Natural killer cell (primary cell): ENCODE results near the gene ABAT. TPM values are rescaled to one million over a fixed set of nuclear protein-coding genes. Genes with fewer than 3 reads are reported as not detected.

Source experiments
- ATAC-seq, 3 donors: fragments of 150-1000 bp in 2 of 3; fragments of 200-7000 bp in 1 of 3; cut with Tn5 transposase; 1 replicate in 1 of 3; 2 replicates in 2 of 3; pipeline ENCODE4 v1.10.0; 2021; ENCODE audit warnings: mild to moderate bottlenecking in 2 of 3, moderate library complexity in 2 of 3
- DNase-seq, 2 donors: peaks; one replicate each; pipeline versions ENCODE4 v3.0.0 to v3.0.0-alpha.2; 2013 to 2021; ENCODE audit warnings: mixed read lengths in 1 of 2
- H3K27ac ChIP-seq: one replicate; pipeline ENCODE4 v1.5.1; 2013; ENCODE audit warnings: mild to moderate bottlenecking, low read length
- H3K27me3 ChIP-seq: one replicate; pipeline ENCODE4 v1.6.1; 2013; ENCODE audit warnings: low read length; ENCODE audit not compliant: control insufficient read depth, insufficient read depth
- H3K36me3 ChIP-seq: one replicate; pipeline ENCODE4 v1.6.1; 2013; ENCODE audit warnings: low read length; ENCODE audit not compliant: control insufficient read depth, insufficient read depth
- H3K4me1 ChIP-seq: one replicate; pipeline ENCODE4 v1.6.1; 2013; ENCODE audit warnings: low read length; ENCODE audit not compliant: control insufficient read depth, insufficient read depth
- H3K4me3 ChIP-seq: one replicate; pipeline ENCODE4 v1.5.1; 2013; ENCODE audit warnings: low read length
- H3K9me3 ChIP-seq: one replicate; pipeline ENCODE4 v1.6.1; 2013; ENCODE audit warnings: low read length; ENCODE audit not compliant: control insufficient read depth, insufficient read depth
- H3K27ac Mint-ChIP-seq, 2 donors: one replicate each; pipeline ENCODE4 v1.8.0; 2022; ENCODE audit warnings: mild to moderate bottlenecking in 2 of 2, mixed read lengths in 2 of 2, moderate library complexity in 1 of 2
- H3K27me3 Mint-ChIP-seq, 2 donors: one replicate each; pipeline ENCODE4 v1.8.0; 2022; ENCODE audit warnings: low read depth in 2 of 2, mixed read lengths in 2 of 2
- H3K36me3 Mint-ChIP-seq: one replicate; pipeline ENCODE4 v1.8.0; 2022; ENCODE audit warnings: mixed read lengths
- H3K4me1 Mint-ChIP-seq, 2 donors: one replicate each; pipeline ENCODE4 v1.8.0; 2022; ENCODE audit warnings: mixed read lengths in 2 of 2
- H3K4me3 Mint-ChIP-seq: one replicate; pipeline ENCODE4 v1.8.0; 2022; ENCODE audit warnings: mild to moderate bottlenecking, moderate library complexity, mixed read lengths
- H3K9me3 Mint-ChIP-seq, 2 donors: one replicate each; pipeline ENCODE4 v1.8.0; 2022; ENCODE audit warnings: mixed read lengths in 2 of 2
- CTCF ChIP-seq: fragments of 200-600 bp; IDR thresholded peaks from one replicate; pipeline ENCODE4 v1.8.0; 2022; ENCODE audit warnings: antibody characterized with exemption
- WGBS: methylation state at CpG from one replicate; pipeline ENCODE4 v1.1.7; 2013; ENCODE audit warnings: missing lambda C conversion rate; ENCODE audit not compliant: insufficient coverage; 5-methylcytosine and 5-hydroxymethylcytosine counted together
- intact Hi-C: fragments of 100-400 bp; cut with micrococcal nuclease; formaldehyde crosslinking; loops from one replicate; pipeline ENCODE4 v1.14.2; 2022
- total RNA-seq, 4 donors: library from RNA; stranded (reverse); fragments of 120-200 nt in 1 of 4; gene quantifications; one replicate each; pipeline versions ENCODE4 v1.2.3 to v1.2.4, GENCODE V29; 2013 to 2022

The ABAT gene
- total RNA-seq, 3 donors from 2014 or later (not counting 1 experiment from before 2014, with no cell fraction given), result 11.0 to 13.4 (median 11.3) TPM

- H3K4me3 Mint-ChIP-seq, result no peak overlapping the region
- intact Hi-C loops, result no loop called here
- Histone ChIP-seq H3K36me3 (no peaks in the 10 kb centered on the region), H3K27me3 (no peaks in the 10 kb centered on the region), H3K27ac (no peak overlapping the region), H3K9me3 (no peaks in the 10 kb centered on the region), H3K4me1 (no peaks in the 10 kb centered on the region), H3K4me3 (no peak overlapping the region)
- no peak for DNase-seq
- no peak for TF ChIP-seq CTCF
- H3K9me3 Mint-ChIP-seq, result no peaks in the 10 kb centered on the region
- no peak for ATAC-seq
- H3K4me1 Mint-ChIP-seq, result peaks cover 0 to 20% of the 10 kb centered on the region in 2 donors
- no peaks in the 10 kb centered on the region for H3K27me3 Mint-ChIP-seq
- no peak overlapping the region for H3K27ac Mint-ChIP-seq
- 89% methylated on average over 6 of the region's 7 CpGs for WGBS
- no peaks in the 10 kb centered on the region for H3K36me3 Mint-ChIP-seq
These were observed 51.2 kb downstream of the ABAT start for GRCh38 chr16:8725513-8726178.

GRCh38 chr16:8727131-8727806 is 52.9 kb downstream of the ABAT start:
- H3K4me1 ChIP-seq, result no peaks in the 10 kb centered on the region
- intact Hi-C loops, result no loop called here

GRCh38 chr16:8727857-8728618 is 53.6 kb downstream of the ABAT start:
- H3K27me3 Mint-ChIP-seq, result no peaks in the 10 kb centered on the region
- 79% methylated on average over 13 of the region's 13 CpGs for whole genome bisulfite sequencing
- Histone ChIP-seq H3K27ac (no peak overlapping the region), H3K9me3 (no peaks in the 10 kb centered on the region), H3K4me3 (no peak overlapping the region), H3K27me3 (no peaks in the 10 kb centered on the region), H3K36me3 (no peaks in the 10 kb centered on the region), H3K4me1 (no peaks in the 10 kb centered on the region)
- no peaks in the 10 kb centered on the region for H3K36me3 Mint-ChIP-seq
- no peaks in the 10 kb centered on the region for H3K9me3 Mint-ChIP-seq
- TF ChIP-seq CTCF, result no peak
- intact Hi-C loops, result no loop called here
- no peak overlapping the region for H3K27ac Mint-ChIP-seq
- ATAC-seq, result no peak
- H3K4me3 Mint-ChIP-seq, result no peak overlapping the region
- DNase-seq, result no peak
- peaks cover 0 to 20% of the 10 kb centered on the region in 2 donors for H3K4me1 Mint-ChIP-seq

More at GRCh38 chr16:8727131-8727806, 52.9 kb downstream of the ABAT start:
- H3K9me3 ChIP-seq, result no peaks in the 10 kb centered on the region
- no peak for TF ChIP-seq CTCF
- Mint-ChIP-seq H3K27ac (no peak overlapping the region), H3K4me3 (no peak overlapping the region), H3K9me3 (no peaks in the 10 kb centered on the region), H3K27me3 (no peaks in the 10 kb centered on the region), H3K4me1 (peaks cover 0 to 20% of the 10 kb centered on the region in 2 donors), H3K36me3 (no peaks in the 10 kb centered on the region)
- no peak overlapping the region for H3K4me3 ChIP-seq
- WGBS, result 87% methylated on average over 8 of the region's 9 CpGs
- H3K36me3 ChIP-seq, result no peaks in the 10 kb centered on the region
- DNase-seq, result no peak
- H3K27me3 ChIP-seq, result no peaks in the 10 kb centered on the region
- ATAC-seq, result no peak
- H3K27ac ChIP-seq, result no peak overlapping the region
